ENCODE results near the gene GNG13.

GNG13 gene

DNA sequence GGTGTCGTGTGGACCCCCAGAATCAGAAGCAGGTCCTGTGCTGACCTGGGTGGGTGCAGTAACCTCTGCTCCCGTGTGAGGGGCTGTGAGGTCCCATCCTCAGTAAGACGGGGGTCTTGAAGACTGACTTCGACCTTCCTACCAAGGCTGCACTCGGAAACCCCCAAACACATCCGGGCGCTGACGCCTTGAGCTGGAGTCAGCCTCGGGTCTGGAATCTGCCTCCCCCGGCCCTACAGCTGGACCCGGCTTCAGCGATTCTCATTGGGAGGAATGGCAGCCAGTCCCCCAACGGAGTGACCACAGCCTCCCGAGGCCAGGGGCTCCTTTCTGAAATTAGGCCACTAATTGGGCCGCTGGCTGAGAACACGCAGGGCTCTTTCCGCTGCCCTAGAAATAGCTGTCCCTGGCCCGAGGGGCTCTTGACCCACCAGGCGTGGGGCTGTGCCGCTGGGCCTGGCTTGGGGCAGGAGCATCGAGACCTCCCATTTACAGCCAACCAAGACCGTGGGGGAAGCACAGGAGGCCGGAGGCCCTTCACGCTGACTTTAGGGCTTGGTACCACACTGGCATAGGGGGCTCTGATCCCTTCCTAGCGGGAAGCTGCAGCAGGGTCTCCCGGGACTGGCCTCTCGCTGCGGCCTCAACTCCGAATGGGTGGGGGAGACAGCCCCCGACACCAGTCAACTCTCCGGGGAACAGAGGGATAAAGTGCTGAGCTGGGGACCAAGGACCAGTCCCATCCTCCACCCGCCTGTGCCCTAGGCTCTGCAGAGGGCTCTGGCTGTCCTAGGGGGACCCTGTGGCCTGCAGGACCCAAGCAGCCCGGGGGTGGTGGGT lies 2.6 kb upstream of the GNG13 start:
- TF ChIP-seq, protein P1, sequence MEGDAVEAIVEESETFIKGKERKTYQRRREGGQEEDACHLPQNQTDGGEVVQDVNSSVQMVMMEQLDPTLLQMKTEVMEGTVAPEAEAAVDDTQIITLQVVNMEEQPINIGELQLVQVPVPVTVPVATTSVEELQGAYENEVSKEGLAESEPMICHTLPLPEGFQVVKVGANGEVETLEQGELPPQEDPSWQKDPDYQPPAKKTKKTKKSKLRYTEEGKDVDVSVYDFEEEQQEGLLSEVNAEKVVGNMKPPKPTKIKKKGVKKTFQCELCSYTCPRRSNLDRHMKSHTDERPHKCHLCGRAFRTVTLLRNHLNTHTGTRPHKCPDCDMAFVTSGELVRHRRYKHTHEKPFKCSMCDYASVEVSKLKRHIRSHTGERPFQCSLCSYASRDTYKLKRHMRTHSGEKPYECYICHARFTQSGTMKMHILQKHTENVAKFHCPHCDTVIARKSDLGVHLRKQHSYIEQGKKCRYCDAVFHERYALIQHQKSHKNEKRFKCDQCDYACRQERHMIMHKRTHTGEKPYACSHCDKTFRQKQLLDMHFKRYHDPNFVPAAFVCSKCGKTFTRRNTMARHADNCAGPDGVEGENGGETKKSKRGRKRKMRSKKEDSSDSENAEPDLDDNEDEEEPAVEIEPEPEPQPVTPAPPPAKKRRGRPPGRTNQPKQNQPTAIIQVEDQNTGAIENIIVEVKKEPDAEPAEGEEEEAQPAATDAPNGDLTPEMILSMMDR (IDR thresholded peaks at IDR 0.05; ENCODE audit: low read depth, low read length) = no peak

DNA sequence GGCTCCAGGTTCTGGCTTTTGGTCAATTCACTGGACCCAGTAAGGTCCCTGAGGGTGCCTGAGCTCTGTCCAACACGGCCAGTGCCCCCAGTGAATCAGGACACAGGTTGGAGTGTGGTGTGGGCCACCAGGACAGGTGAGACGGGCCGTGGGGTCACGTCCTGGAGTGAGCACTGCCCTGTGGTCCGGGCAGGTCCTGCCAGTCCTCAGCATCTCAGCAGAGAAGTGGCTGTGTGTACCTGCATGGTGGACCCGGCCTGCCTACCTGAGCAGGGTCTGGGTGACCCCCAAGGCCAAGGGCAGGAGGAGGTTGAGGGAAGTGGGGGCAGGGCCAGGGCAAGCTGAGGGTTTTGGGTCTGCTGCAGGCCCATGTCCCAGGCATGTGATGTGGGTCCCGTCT lies 1.9 kb upstream of the GNG13 start:
- TF ChIP-seq, protein P1 (IDR thresholded peaks at IDR 0.05; ENCODE audit: low read depth, low read length) = no peak
- no peak overlapping the region for H3K4me3 ChIP-seq (replicated peaks in 1 of 2; ENCODE audit: low read depth in 2 of 2, low read length in 2 of 2)

More for the DNA sequence above, 2.6 kb upstream of the GNG13 start:
- H3K4me3 ChIP-seq (replicated peaks in 1 of 2; ENCODE audit: low read depth in 2 of 2, low read length in 2 of 2) = no peak overlapping the region
- DNase-seq (ENCODE audit: low read depth in 2 of 2) = no peak

DNA sequence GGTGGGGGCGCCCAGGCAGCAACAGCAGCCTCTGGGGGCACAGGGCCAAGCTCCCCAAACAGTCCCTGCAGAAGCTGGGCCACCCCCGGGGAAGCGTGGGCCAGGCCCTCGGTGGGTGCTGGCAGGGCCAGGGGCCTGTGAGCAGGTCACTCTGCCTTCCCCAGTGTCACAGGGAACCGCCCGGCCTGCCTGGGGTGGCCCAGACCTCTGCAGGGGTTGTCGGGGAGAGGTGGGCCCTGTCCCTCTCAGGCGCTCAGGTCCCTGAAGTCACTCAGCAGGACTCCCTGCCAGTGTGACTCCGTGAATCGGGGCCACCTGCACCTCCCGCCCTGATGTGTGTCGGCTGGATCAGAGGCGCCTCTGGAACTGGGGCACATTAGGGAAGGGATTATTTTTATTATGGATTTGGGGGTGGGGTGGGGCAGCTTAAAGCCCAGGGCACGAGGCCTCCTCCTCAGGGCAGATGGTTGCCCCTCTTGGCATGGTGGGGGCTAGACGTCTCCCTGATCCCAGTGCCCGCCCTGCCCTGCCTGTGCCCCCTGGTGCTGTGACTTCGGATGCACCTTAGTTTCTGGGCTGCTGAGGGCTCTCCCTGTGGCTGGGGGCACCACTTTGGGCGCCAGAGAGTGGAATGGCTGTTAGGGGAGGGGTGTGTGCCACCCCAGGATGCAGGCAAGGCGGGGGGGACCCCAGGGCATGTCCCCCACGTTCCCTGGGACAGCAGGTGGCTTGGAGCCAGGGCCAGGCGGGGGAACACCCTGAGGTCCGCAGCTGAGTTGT lies 1.2 kb upstream of the GNG13 start:
- TF ChIP-seq, protein P1 (IDR thresholded peaks at IDR 0.05; ENCODE audit: low read depth, low read length) = no peak
- DNase-seq (ENCODE audit: low read depth in 2 of 2) = no peak
- no peak overlapping the region for H3K4me3 ChIP-seq (replicated peaks in 1 of 2; ENCODE audit: low read depth in 2 of 2, low read length in 2 of 2)

More for the DNA sequence above, 1.9 kb upstream of the GNG13 start:
- DNase-seq (ENCODE audit: low read depth in 2 of 2) = no peak

DNA sequence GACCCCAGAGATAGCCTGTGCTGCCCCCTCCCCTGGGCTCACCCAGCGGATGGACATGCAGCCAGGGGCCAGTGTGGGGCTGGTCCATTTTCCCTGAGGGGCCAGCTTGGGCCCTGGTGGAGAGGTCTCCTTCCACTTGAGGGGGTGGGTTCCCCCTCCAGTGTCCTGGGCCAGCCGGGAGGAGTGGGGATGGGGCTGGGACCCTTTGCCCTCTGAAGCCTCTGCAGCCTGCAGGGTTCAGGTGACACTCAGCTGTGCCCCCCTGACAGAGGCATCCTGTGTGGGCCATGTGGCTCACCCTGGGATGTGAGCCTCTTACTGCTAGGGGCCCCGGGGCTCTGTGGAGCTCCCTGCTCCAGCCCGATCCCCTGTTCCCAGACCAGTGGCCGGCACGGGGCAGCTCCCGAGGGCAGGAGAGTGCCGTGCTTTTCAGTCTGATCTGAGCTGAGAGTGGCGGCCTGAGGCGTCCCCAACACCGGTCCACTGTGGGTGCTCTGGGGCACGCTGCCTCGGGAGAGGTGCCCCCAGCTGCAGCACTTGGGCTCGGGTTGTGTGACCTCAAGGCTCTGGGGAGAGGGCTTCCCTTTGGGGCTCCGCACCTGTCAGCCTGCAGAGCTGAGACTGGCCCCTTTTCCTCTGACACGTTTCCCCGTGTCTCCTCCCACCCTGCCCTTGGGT lies 439 bp upstream of the GNG13 start:
- H3K4me3 ChIP-seq (replicated peaks in 1 of 2; ENCODE audit: low read depth in 2 of 2, low read length in 2 of 2) = no peak overlapping the region
- no peak for DNase-seq (ENCODE audit: low read depth in 2 of 2)
- TF ChIP-seq, protein P1 (IDR thresholded peaks at IDR 0.05; ENCODE audit: low read depth, low read length) = no peak

DNA sequence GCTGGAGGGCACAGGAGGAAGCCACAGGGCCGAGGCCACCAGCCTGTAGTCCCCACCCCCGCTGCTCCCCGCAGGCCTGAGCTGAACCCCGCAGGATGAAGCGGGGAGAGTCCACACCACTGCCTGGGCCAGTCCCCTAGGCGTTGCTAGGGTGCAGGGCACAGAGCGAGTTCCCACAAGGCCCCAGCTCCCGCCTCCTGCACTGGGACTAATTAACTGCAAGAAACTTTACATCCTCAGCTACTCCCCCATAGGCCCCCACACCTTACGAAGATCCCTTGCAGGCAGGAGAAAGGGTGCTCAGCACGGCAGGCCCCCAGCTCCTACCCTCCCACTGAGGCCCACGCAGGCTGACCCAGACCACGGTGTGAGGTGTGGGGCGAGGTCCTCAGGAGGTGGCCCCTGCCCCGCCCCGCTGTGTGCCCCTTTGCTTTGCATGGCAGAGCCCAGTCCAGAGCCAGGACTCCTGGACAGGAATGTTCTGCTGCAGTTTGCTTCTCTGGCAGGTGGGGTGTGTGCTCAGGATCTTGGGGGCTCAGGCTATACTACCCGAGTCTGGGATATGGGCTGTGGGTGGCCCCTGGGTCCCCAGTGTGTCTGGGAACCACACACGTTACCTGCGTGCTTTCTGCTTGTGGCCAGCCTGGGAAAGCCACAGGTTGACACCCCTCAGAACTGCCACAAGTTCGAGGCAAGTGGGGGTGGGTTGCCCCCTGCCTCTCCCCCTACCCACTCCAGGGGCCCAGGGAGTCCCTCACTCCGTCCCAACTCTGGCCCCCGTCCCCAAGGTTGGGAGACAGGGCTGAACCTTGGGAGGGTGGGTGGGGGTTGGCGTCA lies 1.2 kb downstream of the GNG13 start:
- H3K4me3 ChIP-seq (replicated peaks in 1 of 2; ENCODE audit: low read depth in 2 of 2, low read length in 2 of 2) = no peak overlapping the region
- TF ChIP-seq, protein P1 (IDR thresholded peaks at IDR 0.05; ENCODE audit: low read depth, low read length) = no peak
- DNase-seq (ENCODE audit: low read depth in 2 of 2) = no peak

DNA sequence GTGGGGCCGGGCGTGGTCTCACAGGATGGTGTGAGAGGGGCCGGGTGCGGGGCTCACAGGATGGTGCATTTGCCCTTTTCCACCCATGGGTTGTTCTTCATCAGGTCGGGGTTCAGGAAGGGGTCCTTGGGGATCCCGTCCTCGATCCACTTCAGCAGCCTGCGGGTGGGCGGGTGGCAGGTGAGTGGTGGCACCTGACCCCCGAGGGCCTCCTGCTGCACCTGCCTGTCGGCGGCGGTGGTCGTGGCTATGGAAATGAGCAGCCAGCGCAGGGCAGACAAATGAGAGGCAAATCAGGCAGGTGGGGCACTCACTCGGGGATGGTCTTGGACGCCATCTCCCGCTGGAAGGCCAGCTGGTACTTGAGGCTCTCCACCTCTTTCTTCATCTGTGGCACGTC lies 1.9 kb downstream of the GNG13 start:
- no peak for DNase-seq (ENCODE audit: low read depth in 2 of 2)
- TF ChIP-seq, protein P1 (IDR thresholded peaks at IDR 0.05; ENCODE audit: low read depth, low read length) = no peak
- no peak overlapping the region for H3K4me3 ChIP-seq (replicated peaks in 1 of 2; ENCODE audit: low read depth in 2 of 2, low read length in 2 of 2)
